WI38 (cell line): ENCODE data around the gene C19orf25.

Experiments
- H3K4me3 ChIP-seq: 2 replicates; pipeline ENCODE4 v1.5.1; 2011; ENCODE audit warnings: low read depth, mild to moderate bottlenecking, control low read depth, low read length
- CTCF ChIP-seq: IDR thresholded peaks from 2 replicates; pipeline ENCODE4 v1.5.1; 2012; ENCODE audit warnings: low read depth, mild to moderate bottlenecking, control low read depth, low read length

C19orf25 gene

DNA sequence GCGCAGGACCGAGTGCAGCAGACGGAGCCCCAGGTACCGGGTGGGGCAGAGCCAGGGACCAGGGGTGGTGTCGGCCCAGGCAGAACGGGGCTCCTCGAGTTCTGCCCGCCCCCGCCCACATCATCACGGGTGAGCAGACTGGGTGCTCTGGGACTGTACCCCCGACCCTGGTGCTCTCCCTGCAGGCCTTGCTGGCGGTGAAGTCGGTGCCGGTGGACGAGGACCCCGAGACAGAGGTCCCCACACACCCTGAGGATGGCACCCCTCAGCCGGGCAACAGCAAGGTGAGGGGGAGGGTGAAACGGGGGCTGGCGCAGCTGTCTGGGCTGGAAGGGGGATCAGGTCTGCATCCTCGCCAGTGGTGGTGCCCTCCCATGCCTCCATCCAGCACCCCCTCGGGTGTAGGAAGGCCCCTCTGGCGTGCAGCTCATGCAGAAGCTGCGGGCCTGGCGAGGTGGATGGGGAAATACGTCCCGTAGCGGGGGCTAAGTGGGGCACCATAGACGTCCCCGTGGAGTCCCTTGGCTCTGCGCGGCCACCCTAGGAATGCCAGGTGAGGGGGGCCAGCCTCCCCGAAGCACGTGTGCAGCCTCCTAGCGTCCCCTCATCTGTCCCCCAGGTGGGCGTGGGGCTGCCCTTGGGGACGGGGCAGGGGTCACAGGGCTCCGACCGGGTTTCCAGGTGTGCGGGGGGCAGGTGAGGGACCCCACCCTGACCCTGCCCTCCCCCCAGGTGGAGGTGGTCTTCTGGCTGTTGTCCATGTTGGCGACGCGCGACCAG lies 22.7 kb downstream of the C19orf25 start:
- TF ChIP-seq CTCF = no peak
- H3K4me3 ChIP-seq = no peak overlapping the region

- no peak for TF ChIP-seq CTCF
- no peak overlapping the region for H3K4me3 ChIP-seq
Measured at GRCh38 chr19:1455336-1456120, 23.5 kb downstream of the C19orf25 start.

DNA sequence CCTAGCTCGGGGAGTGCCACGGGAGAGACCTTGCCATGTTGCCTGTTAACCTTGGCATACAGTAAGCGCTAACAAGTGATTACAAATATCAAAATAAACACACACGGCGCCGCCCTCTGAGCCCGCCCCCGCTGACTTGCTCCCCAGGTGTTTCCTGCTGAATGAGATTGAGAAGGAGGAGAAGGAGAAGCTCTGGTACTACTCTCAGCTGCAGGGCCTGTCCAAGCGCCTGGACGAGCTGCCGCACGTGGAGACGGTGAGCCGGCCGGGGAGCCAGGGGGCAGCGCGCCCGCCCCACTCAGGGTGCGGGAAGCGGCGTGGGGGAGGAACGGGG lies 24.0 kb downstream of the C19orf25 start:
- H3K4me3 ChIP-seq = no peak overlapping the region
- TF ChIP-seq CTCF = no peak

GRCh38 chr19:1453525-1454364 lies 25.3 kb downstream of the C19orf25 start:
- H3K4me3 ChIP-seq = no peak overlapping the region
- no peak for TF ChIP-seq CTCF

DNA sequence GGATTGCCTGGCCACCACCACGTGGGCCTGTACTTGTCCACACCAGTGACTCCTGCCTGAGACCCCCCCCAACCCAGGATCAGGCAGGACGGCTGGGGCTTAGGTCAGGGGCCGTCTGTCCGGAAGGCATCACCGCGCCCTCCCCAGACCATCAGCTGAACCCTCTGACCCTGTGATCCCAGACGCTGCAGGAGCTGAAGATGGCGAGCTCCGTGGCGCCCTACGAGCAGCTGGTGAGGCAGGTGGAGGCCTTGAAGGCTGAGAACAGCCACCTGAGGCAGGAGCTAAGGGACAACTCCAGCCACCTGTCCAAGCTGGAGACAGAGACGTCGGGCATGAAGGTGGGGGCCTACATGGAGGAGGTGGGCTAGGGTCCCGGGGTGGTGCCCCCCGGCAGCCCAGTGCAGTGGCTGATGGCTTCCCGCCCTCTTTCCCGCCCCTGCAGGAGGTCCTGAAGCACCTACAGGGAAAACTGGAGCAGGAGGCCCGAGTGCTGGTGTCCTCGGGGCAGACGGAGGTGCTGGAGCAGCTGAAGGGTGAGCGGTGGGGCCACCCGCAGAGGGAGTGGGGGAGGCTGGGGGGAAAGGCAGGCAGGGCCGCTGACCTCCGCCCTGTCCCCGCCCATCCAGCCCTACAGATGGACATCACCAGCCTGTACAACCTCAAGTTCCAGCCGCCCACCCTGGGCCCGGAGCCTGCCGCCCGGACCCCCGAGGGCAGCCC lies 26.1 kb downstream of the C19orf25 start:
- H3K4me3 ChIP-seq = no peak overlapping the region
- no peak for TF ChIP-seq CTCF

DNA sequence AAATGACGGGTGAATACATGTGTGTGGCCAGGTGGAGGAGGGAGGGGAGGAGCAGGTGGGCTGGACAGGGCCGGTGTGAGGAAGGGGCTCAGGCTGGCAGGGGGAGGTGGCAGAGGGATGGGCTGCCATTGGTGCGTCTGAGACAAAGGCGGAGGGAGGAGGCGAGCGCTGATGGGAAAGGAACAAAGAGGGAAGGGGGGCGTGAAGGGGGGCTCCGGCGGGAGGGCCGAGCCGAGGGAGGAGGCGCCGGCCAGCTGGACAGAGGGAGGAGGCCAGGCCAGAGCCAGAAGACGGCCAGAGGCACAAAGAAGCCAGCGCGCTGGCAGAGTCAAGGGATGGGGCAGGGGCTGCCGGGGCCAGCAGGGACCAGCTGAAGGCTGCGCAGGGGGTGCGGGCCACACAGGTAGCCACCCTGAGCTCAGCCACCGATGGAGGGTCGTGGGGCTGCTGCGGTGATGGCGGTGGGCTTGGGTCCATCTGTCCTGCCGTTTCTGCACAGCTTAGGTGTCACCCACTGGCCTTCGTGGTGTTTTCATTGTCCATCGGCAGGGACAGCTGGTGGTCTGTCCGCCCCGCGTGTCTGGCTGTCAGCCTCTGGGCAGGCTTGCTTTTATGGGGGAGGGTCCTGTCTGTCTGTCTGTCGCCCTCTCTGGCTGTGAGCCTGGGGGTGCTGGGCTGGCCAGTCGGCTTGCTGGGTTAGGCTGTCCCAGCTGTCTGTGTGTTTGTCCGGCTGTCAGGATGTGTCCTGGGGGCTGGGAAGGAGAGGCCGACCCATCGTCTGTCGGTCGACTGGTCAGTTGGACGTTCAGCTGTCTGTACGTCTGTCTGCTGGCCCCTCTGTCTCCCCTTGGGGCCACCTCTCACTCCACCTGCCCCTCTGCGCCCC lies 26.9 kb downstream of the C19orf25 start:
- H3K4me3 ChIP-seq = no peak overlapping the region
- TF ChIP-seq CTCF = no peak
